GM18519 (cell line): Measurements from ENCODE around the gene ATRNL1.
"Not testable (repeated sequence)": the region's sequence is repeated elsewhere in the genome, so short reads cannot be mapped to it uniquely, and the experiment has no call there.

ENCODE experiments used
- ATAC-seq: cut with Tn5 transposase; IDR thresholded peaks from one replicate; pipeline ENCODE4 v1.9.1; 2021; ENCODE audit warnings: mild to moderate bottlenecking, moderate library complexity; ENCODE audit not compliant: unreplicated experiment, low FRiP score

Gene ATRNL1

DNA sequence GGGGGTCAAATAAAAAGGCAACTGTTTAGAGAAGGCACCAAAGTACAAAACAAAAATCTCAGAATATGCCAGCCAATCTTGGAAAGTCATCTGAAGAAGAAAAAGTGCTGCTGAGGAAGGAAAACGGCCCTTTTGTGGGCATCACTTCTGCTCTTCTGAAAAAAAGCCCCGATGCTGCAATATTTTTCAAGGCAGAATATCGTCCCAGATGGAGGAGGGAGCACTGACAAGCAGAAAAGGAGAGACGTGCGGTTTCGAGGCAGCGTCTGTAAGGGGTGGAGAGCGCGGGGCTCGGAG, 959 bp upstream of the ATRNL1 start:
- peak; percentile 1 for ATAC-seq

DNA sequence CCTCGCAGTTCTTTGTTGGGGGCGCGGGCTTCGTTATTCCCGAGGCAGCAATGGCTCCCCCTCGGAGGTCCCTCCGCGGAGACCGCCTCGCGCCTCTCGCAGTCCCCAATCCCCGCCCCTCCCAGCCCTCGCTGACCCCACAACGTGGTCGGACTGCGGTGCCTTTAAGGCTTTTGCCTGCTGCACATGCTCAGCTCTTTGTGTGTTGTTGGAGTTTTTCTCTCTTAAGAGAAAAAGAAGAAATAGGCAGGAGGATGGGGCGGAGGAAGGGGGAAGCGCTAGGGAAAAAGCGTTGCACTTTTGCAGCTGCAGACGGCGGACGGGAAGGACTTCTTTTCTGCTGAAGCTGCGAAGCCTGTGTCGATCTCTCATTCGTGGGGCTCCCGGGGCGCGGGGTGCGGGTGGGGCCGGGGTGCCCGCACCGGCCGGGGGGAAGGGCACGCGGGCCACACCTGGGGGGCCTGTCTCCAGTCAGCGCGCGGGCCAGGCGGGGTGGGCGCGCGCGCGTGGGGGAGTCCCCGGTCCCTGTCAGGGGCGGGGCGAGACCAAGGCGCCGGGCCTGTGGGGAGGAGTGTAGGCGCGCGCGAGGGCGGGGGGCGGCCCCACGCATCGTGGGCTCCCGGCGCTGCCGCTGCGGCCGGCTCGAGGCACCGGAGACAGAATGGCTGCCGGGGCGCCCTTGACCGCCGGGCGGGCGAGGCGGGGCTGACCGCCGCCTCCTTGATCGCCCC, 445 bp upstream of the ATRNL1 start:
- peak; percentile 63 for ATAC-seq

DNA sequence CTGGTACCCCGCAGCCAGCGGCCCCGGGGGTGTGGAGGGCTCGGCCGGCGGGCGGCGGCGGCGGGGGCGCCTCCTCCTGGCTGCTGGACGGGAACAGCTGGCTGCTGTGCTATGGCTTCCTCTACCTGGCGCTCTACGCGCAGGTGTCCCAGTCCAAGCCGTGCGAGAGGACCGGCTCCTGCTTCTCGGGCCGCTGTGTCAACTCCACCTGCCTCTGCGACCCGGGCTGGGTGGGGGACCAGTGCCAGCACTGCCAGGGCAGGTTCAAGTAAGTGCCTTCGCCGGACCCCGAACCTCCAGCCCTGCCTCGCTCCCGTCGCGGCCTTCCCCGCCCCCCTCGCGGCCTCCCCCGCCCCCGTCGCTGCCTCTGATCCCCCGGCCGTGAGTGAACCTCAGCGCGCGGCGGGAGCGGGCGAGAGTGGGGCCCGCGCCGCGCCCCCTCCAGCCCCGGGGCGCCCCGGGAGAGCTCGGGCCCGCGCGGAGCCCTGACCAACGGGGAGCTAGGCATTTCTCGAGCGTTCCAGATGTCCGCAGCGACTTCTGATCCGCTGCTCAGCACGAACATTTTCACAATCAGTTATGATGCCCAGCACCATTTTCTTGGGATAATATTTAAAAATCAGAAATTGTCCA, 727 bp downstream of the ATRNL1 start:
- ATAC-seq, result peak; percentile 30

DNA sequence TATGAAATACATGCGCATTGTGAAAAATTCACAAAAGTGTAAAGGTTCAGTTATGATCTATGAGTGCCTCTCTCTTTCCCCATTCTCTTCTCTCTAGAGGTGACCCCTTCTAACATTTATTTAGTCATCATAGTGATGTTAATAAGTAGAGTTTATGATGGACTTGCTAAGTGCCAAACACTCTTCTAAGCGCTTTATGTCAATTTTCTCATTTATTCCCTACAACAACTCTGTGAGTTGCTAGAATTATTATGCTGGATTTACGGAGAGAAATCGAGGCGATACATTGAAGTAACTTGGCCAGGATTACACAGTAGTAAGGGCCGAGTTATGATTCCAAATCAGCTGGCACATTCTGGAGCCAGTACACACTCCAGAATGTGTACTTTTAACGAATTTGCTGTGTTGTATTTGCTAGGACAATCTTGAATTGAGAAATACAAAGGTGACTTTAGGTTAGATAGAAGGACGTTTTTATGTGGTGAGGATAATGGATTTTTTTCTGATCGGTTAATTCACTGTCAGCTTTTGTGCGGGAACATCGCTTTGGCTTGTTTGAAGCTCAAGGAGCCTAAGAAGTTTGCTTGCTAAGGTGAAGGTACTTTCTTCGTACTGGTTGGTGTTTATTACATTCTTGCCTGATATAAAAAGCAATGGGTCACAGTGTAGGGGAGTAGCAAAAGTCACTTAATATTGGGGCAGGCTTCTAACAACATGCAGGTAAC, 1.4 kb downstream of the ATRNL1 start:
- no peak for ATAC-seq

DNA sequence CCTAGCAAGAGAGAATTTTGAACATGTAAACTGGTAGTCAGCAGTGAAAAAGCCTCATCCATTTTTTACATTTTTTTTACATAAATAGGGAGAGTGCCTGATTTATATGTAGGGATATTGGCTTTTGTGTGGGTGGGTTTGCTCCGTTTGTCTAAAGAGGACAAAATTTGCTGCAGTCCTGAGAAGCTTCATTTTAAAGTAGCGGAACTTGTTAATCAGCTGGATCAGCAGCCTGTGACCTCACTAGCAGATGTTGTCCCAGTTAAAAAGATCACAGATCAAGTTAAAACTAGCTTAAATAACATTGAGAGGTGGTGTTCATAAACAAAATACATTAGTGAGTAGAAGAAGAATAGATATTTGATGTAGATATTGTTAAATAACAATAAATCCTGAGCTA, 2.6 kb downstream of the ATRNL1 start:
- no peak for ATAC-seq

DNA sequence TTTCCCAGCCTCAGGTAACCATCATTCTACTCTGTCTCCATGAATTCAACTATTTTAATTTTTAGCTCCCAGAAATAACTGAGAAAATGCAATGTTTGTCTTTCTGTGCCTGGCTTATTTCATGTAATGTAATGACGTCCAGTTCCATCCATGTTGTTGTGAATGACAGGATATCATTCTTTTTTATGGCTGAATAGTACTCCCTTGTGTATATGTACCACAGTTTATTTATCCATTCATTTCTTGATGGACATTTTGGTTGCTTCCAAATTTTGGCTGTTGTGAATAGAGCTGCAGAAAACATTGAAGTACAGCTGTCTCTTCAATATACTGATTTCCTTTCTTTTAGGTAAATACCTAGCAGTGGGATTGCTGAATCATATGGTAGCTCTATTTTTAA, 10.5 kb downstream of the ATRNL1 start:
- no peak for ATAC-seq

DNA sequence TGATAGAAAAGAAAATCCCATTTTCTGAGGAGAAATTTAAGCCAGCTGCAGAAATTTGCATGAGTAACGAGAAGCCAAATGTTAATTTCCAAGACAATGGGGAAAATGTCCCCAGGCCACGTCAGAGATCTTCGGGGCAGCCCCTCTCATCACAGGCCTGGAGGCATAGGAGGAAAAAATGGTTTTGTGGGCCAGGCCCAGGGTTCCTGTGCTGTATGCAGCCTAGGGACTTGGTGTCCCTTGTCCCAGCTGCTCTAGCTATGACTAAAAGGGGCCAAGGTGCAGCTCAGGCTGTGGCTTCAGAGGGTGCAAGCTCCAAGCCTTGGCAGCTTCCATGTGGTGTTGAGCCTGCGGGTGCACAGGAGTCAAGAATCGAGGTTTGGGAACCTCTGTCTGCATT, 12.2 kb downstream of the ATRNL1 start:
- ATAC-seq, result not testable (repeated sequence)

DNA sequence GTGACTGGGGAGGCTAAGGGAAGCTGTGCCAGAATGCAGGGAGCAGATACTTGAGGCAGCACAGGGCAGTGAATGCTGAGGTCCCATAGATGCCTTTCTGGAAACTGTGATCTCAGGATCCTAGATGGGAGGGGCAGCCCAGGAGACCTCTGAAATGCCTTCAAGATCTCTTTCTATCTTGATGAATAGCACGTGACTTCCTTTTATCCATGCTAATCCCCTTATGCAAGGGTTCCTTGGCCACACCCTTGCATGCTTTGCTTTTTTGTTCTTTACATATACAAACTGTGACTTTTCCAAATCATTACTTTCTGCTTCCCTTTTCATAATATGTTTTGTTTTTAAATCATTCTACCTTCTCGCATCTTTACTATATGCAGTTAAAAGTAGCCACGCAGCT, 14.7 kb downstream of the ATRNL1 start:
- no peak for ATAC-seq

DNA sequence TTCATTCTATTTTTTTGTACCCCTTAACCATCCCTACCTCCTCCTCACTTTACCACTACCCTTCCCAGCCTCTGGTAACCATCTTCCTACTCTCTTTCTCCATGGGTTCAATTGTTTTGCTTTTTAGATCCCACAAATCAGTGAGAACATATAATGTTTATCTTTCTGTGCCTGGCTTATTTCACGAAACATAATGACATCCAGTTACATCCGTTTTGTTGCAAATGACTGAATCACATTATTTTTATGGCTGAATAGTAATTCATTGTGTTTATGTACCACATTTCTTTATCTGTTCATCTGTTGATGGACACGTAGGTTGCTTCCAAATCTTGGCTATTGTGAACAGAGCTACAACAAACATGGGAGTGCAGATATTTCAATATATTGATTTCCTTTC, 24.1 kb downstream of the ATRNL1 start:
- ATAC-seq, result no peak

DNA sequence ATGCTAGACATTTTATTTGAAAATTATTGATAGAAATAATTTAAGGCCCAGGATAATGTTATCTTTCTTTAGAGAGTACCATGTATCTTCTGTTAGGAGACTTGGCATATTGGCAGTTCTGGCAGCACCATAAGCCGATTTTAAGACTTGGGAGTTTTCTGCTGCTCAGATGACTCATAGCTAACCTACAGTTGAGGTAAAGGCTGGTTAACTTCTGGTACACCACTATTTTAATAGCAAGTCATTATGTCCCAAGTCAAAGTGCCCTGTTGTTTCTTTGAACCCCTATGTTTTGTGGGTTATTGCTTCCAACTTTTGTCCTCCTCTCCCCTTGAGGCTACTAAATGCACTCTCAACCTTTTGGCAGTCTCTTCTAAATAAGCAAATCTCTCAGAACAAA, 25.2 kb downstream of the ATRNL1 start:
- ATAC-seq, result peak; percentile 71

DNA sequence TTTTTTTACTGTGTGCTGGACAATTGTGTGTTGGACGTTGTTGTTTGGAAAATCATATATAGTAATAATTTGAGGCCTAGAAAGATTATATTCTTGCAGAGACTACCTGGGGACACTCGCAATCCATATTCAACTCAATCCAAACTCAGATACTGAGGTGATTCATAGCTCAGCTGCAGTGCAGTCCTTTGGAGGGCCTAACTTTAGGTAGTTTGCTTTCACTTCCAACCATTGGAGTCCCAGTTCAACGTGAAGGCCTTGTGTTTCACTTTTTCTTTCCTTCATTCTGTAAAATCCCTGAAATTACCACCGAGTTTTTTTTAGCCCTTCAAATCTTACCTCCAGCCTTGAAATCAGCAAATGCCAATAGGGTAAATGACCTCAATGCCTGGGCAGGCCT, 32.3 kb downstream of the ATRNL1 start:
- ATAC-seq, result no peak

DNA sequence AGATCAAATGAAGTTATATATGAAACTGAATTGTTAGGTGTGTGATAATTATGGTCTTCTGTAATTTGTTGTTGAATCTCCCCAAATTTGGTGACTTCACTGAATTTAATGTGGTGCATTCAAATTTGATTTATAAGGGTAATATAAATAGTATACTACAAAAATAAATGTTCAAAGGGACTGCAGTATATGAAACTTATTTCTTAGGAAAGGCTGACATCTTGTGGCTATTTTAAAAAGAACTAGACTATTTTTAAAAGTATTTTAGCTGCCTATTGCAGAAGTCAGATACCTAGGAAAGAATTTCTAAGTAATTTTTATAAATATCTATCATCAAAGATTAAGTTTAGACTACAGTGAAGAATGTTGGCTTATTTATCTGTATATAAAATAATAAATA, 36.6 kb downstream of the ATRNL1 start:
- ATAC-seq, result peak; percentile 57

DNA sequence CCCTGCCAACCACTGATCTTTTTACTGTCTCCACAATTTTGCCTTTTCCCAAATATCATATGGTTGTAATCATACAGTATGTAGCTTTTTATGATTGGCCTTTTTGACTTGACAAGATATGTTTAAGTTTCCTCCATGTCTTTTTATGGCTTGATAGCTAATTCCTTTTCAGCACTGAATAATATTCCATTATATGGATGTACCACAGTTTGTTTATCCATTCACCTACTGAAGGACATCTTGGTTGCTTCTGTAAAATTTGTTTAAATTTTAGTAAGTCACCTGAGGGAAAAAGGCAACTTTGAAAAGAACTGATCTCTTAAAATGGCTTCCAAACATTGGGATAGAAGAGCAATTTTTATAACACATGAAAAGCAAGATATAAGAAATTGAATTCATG, 43.5 kb downstream of the ATRNL1 start:
- ATAC-seq, result no peak

DNA sequence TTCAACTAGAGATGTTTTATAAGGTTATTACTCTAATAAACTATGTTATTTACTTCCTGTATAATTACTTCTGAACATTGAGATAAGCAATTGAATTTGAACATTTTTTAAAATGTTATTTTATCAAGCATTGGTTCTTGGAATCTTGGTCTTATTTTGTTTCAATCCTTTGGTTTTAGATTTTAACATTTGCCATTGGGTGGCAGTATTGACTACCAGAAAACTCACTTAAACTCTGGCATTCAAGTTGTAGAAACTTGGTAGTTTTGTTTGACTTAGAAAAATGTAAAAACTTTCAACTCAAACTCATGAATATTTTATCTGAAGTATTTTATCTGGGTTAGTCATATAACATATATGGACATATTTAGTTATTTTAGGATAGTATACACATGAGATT, 48.1 kb downstream of the ATRNL1 start:
- no peak for ATAC-seq

DNA sequence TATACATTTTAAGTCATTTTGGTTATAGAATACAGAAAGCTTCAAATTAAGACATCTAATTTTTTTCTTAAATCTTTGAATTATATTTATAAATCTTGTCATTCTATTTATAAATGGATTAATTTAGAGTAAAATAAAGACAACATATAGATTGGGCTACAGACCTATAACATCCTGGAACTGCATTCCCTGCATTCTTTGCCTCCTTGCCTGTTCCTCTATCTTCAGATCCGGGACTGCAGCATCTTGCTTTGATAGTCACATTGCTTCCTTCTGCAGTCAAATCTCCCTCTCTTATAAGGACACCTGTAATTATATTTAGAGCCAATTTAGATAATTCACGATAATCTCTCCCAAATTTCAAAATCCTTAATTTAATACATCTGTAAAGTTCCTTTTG, 64.2 kb downstream of the ATRNL1 start:
- ATAC-seq, result no peak

DNA sequence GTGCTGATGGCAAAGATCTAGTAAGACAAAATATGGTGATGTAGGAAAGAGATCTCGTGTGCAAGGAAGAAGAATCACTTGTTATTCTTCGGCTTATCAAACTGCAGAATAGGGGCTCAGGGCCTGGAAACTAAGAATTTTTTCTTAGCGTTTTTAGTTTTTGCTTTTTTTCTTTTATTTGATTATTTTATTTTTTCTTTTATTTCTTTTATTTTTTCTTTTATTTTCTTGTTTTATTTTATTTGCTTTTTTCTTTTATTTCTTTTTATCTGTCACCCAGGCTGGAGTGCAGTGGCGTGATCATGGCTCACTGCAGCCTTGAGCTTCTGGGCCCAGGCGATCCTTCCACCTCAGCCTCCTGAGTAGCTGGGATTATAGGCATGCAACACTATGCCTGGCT, 70.0 kb downstream of the ATRNL1 start:
- ATAC-seq, result no peak

DNA sequence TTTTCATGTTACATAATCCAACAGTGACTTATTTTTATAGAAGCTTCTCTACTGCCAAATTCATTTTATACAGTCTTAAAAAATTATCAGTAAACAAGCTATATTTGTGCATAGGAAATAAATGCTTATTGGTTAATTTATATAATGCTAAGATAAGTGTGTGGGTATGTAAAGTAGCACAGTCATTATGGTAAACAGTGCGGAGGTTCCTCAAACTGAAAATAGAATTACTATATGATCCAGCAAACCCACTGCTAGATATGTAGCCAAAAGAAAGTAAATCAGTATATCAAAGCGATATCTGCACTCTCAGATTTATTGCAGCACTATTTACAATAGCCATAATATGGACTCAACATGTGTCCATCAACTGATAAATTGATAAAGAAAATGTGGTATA, 71.1 kb downstream of the ATRNL1 start:
- no peak for ATAC-seq

DNA sequence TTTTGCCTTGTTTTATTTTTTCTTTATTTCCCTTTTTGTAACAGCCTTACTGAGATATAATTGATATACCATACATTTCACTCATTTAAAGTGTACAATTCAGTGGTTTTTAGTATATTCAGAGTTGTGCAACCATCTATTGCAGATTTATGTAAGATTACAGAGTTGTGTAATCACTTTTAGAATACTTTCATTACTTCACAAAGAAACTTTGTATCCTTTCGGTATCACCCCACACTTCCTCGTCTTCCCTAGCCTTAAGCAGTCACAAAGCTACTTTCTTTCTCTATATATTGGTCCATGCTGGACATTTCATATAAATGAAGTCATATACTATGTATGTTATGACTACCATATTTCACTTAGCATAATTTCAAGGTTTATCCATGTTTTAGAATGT, 74.6 kb downstream of the ATRNL1 start:
- ATAC-seq, result no peak

DNA sequence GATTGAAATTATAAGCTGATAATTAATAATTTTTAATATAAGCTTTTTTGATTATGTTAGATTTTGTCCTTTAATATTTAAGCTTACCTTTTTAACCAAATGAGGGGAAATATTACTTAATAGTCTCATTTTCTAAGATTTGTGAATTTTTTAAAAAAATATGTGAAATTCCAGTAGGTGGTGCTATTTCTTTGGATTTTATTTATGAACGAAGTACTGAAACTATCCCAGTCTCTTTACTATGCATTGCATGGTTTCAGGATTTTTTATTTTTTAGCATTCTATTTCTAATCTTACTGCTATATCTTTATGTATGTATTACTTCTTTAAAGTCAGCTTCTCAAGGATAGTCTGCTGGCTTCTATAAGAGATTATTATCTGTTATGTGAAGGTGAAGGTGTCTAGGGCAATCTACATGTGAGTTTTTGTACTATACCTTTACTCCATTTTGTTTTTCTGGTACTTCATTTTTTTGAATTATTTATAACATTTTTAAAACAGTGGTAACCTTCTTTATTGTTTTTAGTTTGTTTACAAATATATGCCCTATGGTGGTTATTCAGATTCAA, 78.3 kb downstream of the ATRNL1 start:
- no peak for ATAC-seq

DNA sequence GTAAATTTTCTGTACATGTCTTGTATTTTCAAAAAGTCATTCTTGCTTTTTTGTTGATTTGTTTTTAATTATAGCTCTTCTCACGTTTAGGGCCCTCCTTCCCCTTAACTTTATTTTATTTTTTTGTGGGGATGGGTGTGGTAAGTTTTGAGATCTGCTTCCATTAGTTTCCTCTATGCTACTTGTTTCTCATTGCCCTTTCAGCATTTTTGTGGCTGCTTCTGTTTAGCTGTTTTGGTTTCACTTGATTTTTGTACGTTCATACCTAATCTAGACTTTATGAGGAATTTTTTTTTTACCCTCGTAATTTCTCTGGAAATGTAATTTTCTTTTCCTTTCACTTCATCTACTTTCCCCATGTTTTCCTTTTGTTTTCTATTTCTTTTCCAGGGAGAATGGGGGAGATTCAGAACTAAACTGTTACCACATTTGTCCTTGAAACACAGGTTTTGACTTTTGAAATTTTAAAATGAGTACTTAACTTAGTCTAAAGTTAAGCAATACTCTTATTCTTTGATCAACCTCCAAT, 80.8 kb downstream of the ATRNL1 start:
- ATAC-seq, result no peak

DNA sequence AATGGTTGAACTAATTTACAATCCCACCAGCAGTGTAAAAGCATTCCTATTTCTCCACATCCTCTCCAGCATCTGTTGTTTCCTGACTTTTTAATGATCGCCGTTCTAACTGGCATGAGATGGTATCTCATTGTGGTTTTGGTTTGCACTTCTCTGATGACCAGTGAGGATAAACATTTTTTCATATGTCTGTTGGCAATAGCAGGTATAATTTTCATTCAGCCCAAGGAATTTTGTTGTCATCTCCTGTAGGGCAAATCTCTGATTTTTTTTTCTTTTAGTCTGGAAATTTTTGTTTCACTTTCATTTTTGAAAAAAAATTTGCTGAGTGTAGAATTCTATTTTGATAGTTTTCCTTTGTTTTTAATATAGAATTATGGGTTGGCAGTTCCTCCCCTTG, 114.1 kb downstream of the ATRNL1 start:
- ATAC-seq, result not testable (repeated sequence)
